ENCODE data around the gene SWSAP1. TPM values are rescaled to one million over a fixed set of nuclear protein-coding genes. Genes with fewer than 3 reads are reported as not detected.

The SWSAP1 gene
- total and polyA plus RNA-seq, 2 of the 8 experiments (the other 6 are each of a cell fraction or from before 2014, with no cell fraction given), result 3.1 to 5.2 TPM

DNA sequence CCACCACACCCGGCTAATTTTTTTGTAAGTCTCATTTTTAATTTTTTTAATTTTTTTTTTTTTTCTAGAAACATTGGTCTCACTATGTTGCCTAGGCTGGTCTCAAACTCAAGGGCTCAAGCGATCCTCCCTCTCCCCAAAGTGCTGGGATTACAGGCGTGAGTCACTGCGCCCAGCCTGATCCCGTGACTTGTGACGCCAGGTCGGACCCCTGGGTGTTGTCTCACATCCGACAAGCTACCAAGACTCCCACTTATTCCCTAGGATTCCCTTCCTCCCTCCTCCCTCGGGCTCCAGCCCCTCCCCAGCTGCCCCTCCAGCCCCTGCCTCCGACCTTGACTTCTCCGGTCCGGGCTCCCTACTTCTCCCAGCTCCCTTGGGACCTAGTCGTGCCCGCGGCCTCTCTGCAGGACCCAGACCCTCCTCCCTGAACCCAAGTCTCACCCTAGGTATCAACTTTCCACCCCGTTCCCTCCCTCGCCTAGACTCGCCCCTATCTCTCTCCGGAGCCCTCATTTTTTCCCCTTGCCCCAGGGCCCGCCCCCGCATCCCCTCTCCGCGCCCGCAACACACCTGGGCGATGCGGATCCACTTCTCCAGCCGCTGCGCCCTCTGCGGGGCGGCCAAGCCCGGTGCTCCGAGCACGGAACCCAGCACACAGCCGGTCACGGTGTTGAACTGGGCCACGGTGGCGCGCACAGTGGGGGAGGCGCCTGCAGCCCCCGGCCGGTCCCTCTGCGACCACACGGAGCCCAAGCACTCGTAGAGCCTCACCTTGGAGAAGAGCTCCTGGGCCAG is 31.6 kb downstream of the SWSAP1 start (continued):
- peak; percentile 48 to 69; a peak in 3 of 4 replicates for TF ChIP-seq RAD21 (IDR thresholded peaks at IDR 0.05 in 1 of 2, conservative IDR thresholded peaks at IDR 0.05 in 1 of 2; ENCODE audit: low read depth in 2 of 2, low read length in 2 of 2)
- TF ChIP-seq TAF7 (optimal IDR thresholded peaks at IDR 0.05; ENCODE audit: borderline replicate concordance, low read depth, low read length), result no peak
- TF ChIP-seq CREB1 (IDR thresholded peaks at IDR 0.05), result peak; percentile 22; the same call in 1 of the 2 replicates
- TF ChIP-seq JUN (IDR thresholded peaks at IDR 0.05; ENCODE audit: low read depth, low read length), result no peak
- TF ChIP-seq POLR2A (IDR thresholded peaks at IDR 0.05; ENCODE audit: control extremely low read depth in 1 of 2, low read depth in 2 of 2, low read length in 2 of 2), result no peak
- no peak for TF ChIP-seq CHD7 (IDR thresholded peaks at IDR 0.05; ENCODE audit: insufficient replicate concordance, low read length)
- no peak for TF ChIP-seq FOSL1 (IDR thresholded peaks at IDR 0.05; ENCODE audit: insufficient read depth, low read depth, low read length)
- no peak for TF ChIP-seq HDAC2 (IDR thresholded peaks at IDR 0.05; ENCODE audit: borderline replicate concordance in 1 of 2, low read depth in 2 of 2, low read length in 2 of 2)
- 0 out of 2 replicates have a peak, but pooled peaks have one; percentile 57 for TF ChIP-seq TCF12 (IDR thresholded peaks at IDR 0.05; ENCODE audit: low read depth, low read length)
